ENCODE data around the gene PLD1.

Gene PLD1

GRCh38 chr3:171649911-171650592 is 160.2 kb downstream of the PLD1 start:
- no peak overlapping the region for H3K27ac ChIP-seq (ENCODE audit: extremely low read depth, low read depth, low read length)
- no peaks in the 10 kb centered on the region for H3K9me3 ChIP-seq (ENCODE audit: control insufficient read depth, insufficient read depth, low read depth, low read length)
- H3K4me3 ChIP-seq (ENCODE audit: low read depth, low read length) = no peak overlapping the region
- POLR2A ChIA-PET = interaction anchor here (0.6 kb wide), 1 partner anchor 605 kb away, joined by 3 read pairs; no protein-coding TSS in a partner anchor
- H3K4me1 ChIP-seq (ENCODE audit: control insufficient read depth, insufficient read depth, low read length) = no peaks in the 10 kb centered on the region
- CTCF ChIA-PET = interaction anchor here (0.7 to 3.0 kb wide), 4 partner anchors 9 to 184 kb away, joined by 3 to 13 read pairs (median 4); no protein-coding TSS in a partner anchor
- TF ChIP-seq ZNF747 (tag by site-specific recombination; IDR thresholded peaks at IDR 0.05) (no peak), ZNF692 (tag by site-specific recombination; IDR thresholded peaks at IDR 0.05) (no peak), ZNF654 (tag by site-specific recombination; IDR thresholded peaks at IDR 0.05; ENCODE audit: low read depth) (no peak), PRDM10 (tag by site-specific recombination; IDR thresholded peaks at IDR 0.05) (no peak), ZNF132 (tag by site-specific recombination; IDR thresholded peaks at IDR 0.05; ENCODE audit: borderline replicate concordance) (no peak), ZNF335 (tag by site-specific recombination; conservative IDR thresholded peaks at IDR 0.05) (no peak), ZNF561 (tag by site-specific recombination; IDR thresholded peaks at IDR 0.05; ENCODE audit: borderline replicate concordance) (no peak), KLF8 (tag by site-specific recombination; IDR thresholded peaks at IDR 0.05) (no peak), ZNF549 (tag by site-specific recombination; IDR thresholded peaks at IDR 0.05) (no peak), ZNF488 (tag by site-specific recombination; IDR thresholded peaks at IDR 0.05) (no peak), ZNF792 (tag by site-specific recombination; IDR thresholded peaks at IDR 0.05) (no peak), ZNF48 (tag by site-specific recombination; IDR thresholded peaks at IDR 0.05) (no peak)
- H3K36me3 ChIP-seq (ENCODE audit: control insufficient read depth in 2 of 2, insufficient read depth in 1 of 2, low read length in 2 of 2) = no peaks in the 10 kb centered on the region

GRCh38 chr3:171649267-171649666 is 161.0 kb downstream of the PLD1 start:
- Histone ChIP-seq H3K4me3 (ENCODE audit: low read depth, low read length) (no peak overlapping the region), H3K27ac (ENCODE audit: extremely low read depth, low read depth, low read length) (no peak overlapping the region), H3K9me3 (ENCODE audit: control insufficient read depth, insufficient read depth, low read depth, low read length) (no peaks in the 10 kb centered on the region), H3K4me1 (ENCODE audit: control insufficient read depth, insufficient read depth, low read length) (no peaks in the 10 kb centered on the region), H3K36me3 (ENCODE audit: control insufficient read depth in 2 of 2, insufficient read depth in 1 of 2, low read length in 2 of 2) (no peaks in the 10 kb centered on the region)
- TF ChIP-seq ZNF266 (tag by site-specific recombination; IDR thresholded peaks at IDR 0.05; ENCODE audit: low read depth) = no peak
- TF ChIP-seq PRDM1 (tag by site-specific recombination; IDR thresholded peaks at IDR 0.05) = no peak
- no peak for TF ChIP-seq HOXD13 (CRISPR knock-in tag; IDR thresholded peaks at IDR 0.05; ENCODE audit: borderline replicate concordance)
- no peak for TF ChIP-seq ZNF670 (tag by site-specific recombination; IDR thresholded peaks at IDR 0.05; ENCODE audit: low read depth)
- TF ChIP-seq WT1 (tag by site-specific recombination; IDR thresholded peaks at IDR 0.05) = no peak
- TF ChIP-seq ZNF654 (tag by site-specific recombination; IDR thresholded peaks at IDR 0.05; ENCODE audit: low read depth) = no peak
- TF ChIP-seq ZNF610 (tag by site-specific recombination; IDR thresholded peaks at IDR 0.05; ENCODE audit: borderline replicate concordance) = no peak
- TF ChIP-seq ZBTB44 (tag by site-specific recombination; IDR thresholded peaks at IDR 0.05) = no peak
- no peak for TF ChIP-seq ZNF146 (tag by site-specific recombination; IDR thresholded peaks at IDR 0.05)
- ChIA-PET POLR2A (no interaction called here), CTCF (interaction anchor here (1.0 to 3.0 kb wide), 2 partner anchors 123 to 181 kb away, joined by 3 to 13 read pairs; no protein-coding TSS in a partner anchor)

All from HEK293 (cell line).